GM12874 (cell line): ENCODE data around the gene OR10W1.

Experiments used
- TF ChIP-seq, protein P1 (sequence below): IDR thresholded peaks from 2 replicates; pipeline ENCODE4 v1.5.1; 2011; ENCODE audit warnings: low read depth, mild to moderate bottlenecking, control low read depth, low read length, moderate library complexity; ENCODE audit not compliant: insufficient read depth

Gene OR10W1, protein sequence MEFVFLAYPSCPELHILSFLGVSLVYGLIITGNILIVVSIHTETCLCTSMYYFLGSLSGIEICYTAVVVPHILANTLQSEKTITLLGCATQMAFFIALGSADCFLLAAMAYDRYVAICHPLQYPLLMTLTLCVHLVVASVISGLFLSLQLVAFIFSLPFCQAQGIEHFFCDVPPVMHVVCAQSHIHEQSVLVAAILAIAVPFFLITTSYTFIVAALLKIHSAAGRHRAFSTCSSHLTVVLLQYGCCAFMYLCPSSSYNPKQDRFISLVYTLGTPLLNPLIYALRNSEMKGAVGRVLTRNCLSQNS

DNA sequence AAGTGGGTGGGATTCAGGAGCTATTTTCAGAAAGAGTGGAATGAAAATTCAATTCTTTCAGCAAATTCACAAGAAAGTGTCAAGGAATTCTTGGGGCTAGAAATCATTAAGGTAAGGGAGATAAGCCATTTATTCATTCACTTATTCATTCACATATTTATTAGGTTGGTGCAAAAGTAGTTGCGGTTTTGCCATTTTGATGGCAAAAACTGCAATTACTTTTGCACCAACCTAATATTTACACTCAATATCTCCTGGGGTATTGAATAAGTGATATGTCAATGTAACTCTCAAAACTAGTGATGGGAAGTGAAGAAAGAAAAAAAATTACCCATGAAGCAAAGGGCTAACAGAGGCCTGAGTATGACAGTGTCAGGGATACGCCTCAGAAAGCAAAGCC is at the start of gene OR10W1:
Gene OR10W1 (minus strand): TSS at position 119 of the 400 bp plus-strand sequence. CDS start 402 bp downstream, outside the sequence.
- TF ChIP-seq, protein P1, sequence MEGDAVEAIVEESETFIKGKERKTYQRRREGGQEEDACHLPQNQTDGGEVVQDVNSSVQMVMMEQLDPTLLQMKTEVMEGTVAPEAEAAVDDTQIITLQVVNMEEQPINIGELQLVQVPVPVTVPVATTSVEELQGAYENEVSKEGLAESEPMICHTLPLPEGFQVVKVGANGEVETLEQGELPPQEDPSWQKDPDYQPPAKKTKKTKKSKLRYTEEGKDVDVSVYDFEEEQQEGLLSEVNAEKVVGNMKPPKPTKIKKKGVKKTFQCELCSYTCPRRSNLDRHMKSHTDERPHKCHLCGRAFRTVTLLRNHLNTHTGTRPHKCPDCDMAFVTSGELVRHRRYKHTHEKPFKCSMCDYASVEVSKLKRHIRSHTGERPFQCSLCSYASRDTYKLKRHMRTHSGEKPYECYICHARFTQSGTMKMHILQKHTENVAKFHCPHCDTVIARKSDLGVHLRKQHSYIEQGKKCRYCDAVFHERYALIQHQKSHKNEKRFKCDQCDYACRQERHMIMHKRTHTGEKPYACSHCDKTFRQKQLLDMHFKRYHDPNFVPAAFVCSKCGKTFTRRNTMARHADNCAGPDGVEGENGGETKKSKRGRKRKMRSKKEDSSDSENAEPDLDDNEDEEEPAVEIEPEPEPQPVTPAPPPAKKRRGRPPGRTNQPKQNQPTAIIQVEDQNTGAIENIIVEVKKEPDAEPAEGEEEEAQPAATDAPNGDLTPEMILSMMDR: no peak

DNA sequence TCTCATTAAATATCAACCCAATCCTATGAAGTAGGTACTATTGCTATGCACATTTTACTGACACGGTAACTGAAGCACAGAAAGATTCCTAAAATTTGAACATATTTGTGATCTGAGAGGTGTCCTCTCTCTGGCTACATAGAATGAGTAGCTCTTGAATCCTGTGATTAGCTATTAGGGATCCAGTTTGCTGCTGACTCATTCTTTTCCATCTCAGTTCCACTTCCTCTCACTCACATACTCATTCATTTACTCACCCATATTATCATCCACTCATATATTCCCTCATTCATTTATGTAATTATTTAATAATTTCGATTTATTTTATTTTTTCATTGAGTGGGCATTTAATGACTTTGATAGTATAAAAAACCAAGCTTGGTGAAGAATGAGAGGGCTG is 48.1 kb upstream of the OR10W1 start:
- TF ChIP-seq, protein P1: no peak

DNA sequence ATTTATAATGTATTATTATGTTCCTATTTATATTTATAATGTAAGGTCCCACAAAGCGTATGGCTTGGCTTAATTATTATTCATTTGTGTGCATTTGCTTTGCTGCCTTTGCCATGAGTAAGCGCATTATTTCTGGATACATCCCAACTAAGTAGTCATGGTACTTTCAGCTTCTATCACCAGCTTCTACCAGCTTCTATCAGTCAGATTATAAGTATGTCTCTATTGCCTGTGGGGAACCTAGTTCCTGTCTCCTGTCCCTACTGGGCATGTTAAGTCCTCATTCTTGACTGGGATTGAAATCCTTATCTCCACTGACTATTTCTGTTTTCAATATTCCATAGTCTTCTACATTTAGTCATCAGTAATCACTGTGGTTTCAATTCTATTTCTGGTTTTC is 33.5 kb upstream of the OR10W1 start:
- TF ChIP-seq, protein P1: no peak

DNA sequence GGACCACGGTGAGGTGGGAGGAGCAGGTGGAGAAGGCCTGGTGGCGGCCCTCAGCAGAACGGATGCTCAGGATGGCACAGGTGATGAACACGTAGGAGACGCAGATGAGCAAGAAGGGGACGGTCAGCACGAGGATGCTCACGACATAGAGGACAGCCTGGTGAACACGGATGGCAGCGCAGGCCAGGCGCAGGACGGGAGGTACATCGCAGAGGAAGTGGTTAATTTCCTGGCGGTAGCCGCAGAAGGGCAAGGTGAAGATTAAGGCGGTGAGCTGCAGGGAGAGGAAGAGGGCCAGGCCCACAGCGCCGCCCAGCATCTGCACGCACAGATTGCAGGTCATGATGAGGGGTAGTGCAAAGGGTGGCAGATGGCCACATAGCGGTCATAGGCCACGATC is 24.0 kb upstream of the OR10W1 start:
- TF ChIP-seq, protein P1: no peak

DNA sequence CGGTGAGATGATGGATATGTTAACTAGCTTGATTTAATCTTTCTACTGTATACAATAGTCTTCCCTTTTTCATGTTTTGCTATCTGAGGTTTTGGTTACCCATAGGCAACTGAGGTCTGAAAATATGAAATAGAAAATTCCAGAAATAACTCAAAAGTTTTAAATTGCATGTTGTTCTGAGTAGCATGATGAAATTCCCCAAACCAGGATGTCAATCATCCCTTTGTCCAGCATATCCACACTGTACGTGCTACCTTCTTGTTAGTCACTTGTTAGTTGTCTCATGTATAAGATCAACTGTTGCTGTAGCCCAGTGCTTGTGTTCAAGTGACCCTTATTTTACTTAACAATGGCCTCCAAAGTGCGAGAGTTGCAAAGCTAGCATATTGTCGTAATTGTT is 21.2 kb upstream of the OR10W1 start:
- TF ChIP-seq, protein P1: no peak

DNA sequence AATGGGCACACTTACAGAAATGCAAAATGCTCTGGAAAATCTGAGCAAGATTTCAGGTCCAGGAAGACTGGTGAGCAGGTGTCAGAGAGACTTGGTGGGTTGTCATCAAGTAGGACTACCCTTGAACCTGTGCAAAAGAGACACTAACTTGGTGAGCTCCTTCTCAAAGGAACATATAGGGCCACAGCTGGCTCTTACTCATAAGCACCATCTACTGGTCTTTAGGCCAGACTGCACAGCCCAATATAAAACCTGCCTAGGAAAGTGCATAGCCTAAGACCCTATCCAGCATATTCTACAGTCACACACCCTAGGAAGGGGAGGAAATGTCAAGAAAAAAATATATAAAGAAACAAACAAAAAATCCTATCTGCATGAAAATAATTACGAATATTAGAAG is 18.2 kb upstream of the OR10W1 start:
- TF ChIP-seq, protein P1: peak; percentile 70

DNA sequence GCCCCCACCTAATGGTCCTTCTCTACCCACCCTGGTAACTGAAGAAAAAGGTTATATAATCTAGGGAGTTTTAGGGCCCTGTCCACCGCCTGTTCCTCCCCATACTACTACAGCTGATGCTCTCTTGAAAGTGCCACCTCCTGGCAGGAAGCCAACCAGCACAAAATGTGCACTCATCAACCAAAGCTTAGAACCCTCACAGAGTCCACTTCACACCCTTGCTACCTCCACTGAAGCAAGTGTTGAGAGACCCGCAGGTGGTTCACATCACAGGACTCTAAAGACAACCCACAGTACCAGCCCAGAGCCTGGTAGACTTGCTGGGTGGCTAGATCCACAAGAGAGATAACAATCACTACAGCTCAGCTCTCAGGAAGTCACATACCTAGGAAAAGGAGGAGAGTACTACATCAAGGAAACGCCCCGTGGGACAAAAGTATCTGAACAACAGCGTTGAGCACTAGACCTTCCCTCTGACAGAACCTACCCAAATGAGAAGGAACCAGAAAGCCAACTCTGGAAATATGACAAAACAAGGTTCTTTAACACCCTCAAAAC is 17.5 kb upstream of the OR10W1 start:
- TF ChIP-seq, protein P1: no peak
